ENCODE measurements around the gene IL3. TPM values are rescaled to one million over a fixed set of nuclear protein-coding genes. Genes with fewer than 3 reads are reported as not detected.

IL3 gene
- total RNA-seq, 1 experiment from 2014 or later = not detected

- H3K27ac Mint-ChIP-seq = no peak overlapping the region
- no peaks in the 10 kb centered on the region for H3K36me3 Mint-ChIP-seq
- TF ChIP-seq ZNF121 (CRISPR knock-in tag; IDR thresholded peaks at IDR 0.05) = no peak
- no peaks in the 10 kb centered on the region for H3K9me3 Mint-ChIP-seq
- DNase-seq (ENCODE audit: low spot score) (no peak), ATAC-seq (no peak)
- no peaks in the 10 kb centered on the region for H3K27me3 Mint-ChIP-seq (ENCODE audit: low read depth)
- no peak overlapping the region for H3K4me3 Mint-ChIP-seq
- ChIA-PET CTCF (interaction anchor here (1.8 kb wide), 1 partner anchor 47 kb away, joined by 3 read pairs; no protein-coding TSS in a partner anchor), POLR2A (no interaction called here)
- H3K4me1 Mint-ChIP-seq = peaks cover 12% of the 10 kb centered on the region
These were observed 3.6 kb upstream of the IL3 start for GRCh38 chr5:132056610-132057497.

GRCh38 chr5:132057498-132058255 lies 2.8 kb upstream of the IL3 start:
- TF ChIP-seq ELF4 (CRISPR knock-in tag; IDR thresholded peaks at IDR 0.05; ENCODE audit: low read depth) (no peak), TP53 (CRISPR knock-in tag; IDR thresholded peaks at IDR 0.05) (no peak), NFATC4 (CRISPR knock-in tag; IDR thresholded peaks at IDR 0.05) (no peak), ATF1 (CRISPR knock-in tag; IDR thresholded peaks at IDR 0.05) (no peak), ATF6 (CRISPR knock-in tag; IDR thresholded peaks at IDR 0.05) (no peak)
- Mint-ChIP-seq H3K9me3 (no peaks in the 10 kb centered on the region), H3K4me1 (peaks cover 12% of the 10 kb centered on the region), H3K27me3 (ENCODE audit: low read depth) (no peaks in the 10 kb centered on the region), H3K4me3 (no peak overlapping the region), H3K36me3 (no peaks in the 10 kb centered on the region), H3K27ac (no peak overlapping the region)
- DNase-seq (ENCODE audit: low spot score) = no peak
- POLR2A ChIA-PET = no interaction called here
- ATAC-seq = no peak
- CTCF ChIA-PET = interaction anchor here (1.6 to 1.8 kb wide), 2 partner anchors 48 to 181 kb away, joined by 3 read pairs; no protein-coding TSS in a partner anchor

- ATAC-seq (no peak), DNase-seq (ENCODE audit: low spot score) (no peak)
- POLR2A ChIA-PET = no interaction called here
- H3K27ac Mint-ChIP-seq = no peak overlapping the region
- H3K4me1 Mint-ChIP-seq = peaks cover 12% of the 10 kb centered on the region
- TF ChIP-seq ZNF138 (CRISPR knock-in tag; conservative IDR thresholded peaks at IDR 0.05) (no peak), TEAD4 (CRISPR knock-in tag; IDR thresholded peaks at IDR 0.05) (no peak), FOXJ3 (CRISPR knock-in tag; IDR thresholded peaks at IDR 0.05; ENCODE audit: borderline replicate concordance) (no peak), FOXP1 (CRISPR knock-in tag; IDR thresholded peaks at IDR 0.05; ENCODE audit: borderline replicate concordance) (no peak), ZNF317 (CRISPR knock-in tag; IDR thresholded peaks at IDR 0.05; ENCODE audit: borderline replicate concordance, low read depth) (no peak), JUN (CRISPR knock-in tag; IDR thresholded peaks at IDR 0.05) (no peak), ZNF416 (CRISPR knock-in tag; IDR thresholded peaks at IDR 0.05) (no peak), ELF4 (CRISPR knock-in tag; IDR thresholded peaks at IDR 0.05; ENCODE audit: low read depth) (no peak), HMGA2 (CRISPR knock-in tag; IDR thresholded peaks at IDR 0.05) (no peak), RORB (CRISPR knock-in tag; IDR thresholded peaks at IDR 0.05) (no peak), TEAD1 (CRISPR knock-in tag; IDR thresholded peaks at IDR 0.05) (no peak), ZBTB21 (CRISPR knock-in tag; IDR thresholded peaks at IDR 0.05; ENCODE audit: borderline replicate concordance) (no peak)
- CTCF ChIA-PET = interaction anchor here (1.6 kb wide), 1 partner anchor 180 kb away, joined by 3 read pairs; no protein-coding TSS in a partner anchor
- no peaks in the 10 kb centered on the region for H3K36me3 Mint-ChIP-seq
- no peaks in the 10 kb centered on the region for H3K9me3 Mint-ChIP-seq
- H3K4me3 Mint-ChIP-seq = no peak overlapping the region
- H3K27me3 Mint-ChIP-seq (ENCODE audit: low read depth) = no peaks in the 10 kb centered on the region
These were observed 1.8 kb upstream of the IL3 start for GRCh38 chr5:132058646-132059042.

Data from WTC11 (cell line).